HepG2 (cell line): ENCODE data around the gene TIAM2. TPM values are rescaled to one million over a fixed set of nuclear protein-coding genes. Genes with fewer than 3 reads are reported as not detected.

Experiments
- ATAC-seq: fragments of 200-7000 bp; cut with Tn5 transposase; 3 replicates; pipeline ENCODE4 v1.9.1; 2020; ENCODE audit warnings: mild to moderate bottlenecking, moderate library complexity
- BruUV-seq: library from RNA; stranded (reverse); fragments of 400-500 nt; replicated peaks from 2 replicates; lab custom pipeline; 2021; lab: Mats Ljungman, UMichigan
- CTCF ChIA-PET: fragments of 300-600 bp; formaldehyde crosslinking; extraction: SDS; loops from one replicate; lab custom pipeline; 2021; ENCODE audit warnings: low total read pairs, inconsistent platforms, low intra/inter-chr PET ratio; lab: Yijun Ruan, JAX
- POLR2A ChIA-PET: fragments of 350-600 bp; sonication (Branson Sonifier 250); formaldehyde crosslinking; loops from one replicate; lab custom pipeline; 2020; ENCODE audit warnings: antibody characterized with exemption, inconsistent platforms; lab: Yijun Ruan, JAX
- DNase-seq: peaks from one replicate; pipeline ENCODE4 v3.0.0-alpha.2; 2015; ENCODE audit warnings: low spot score
- FAIRE-seq: peaks from 3 replicates; lab custom pipeline; 2011; peaks lifted over from hg19 to GRCh38; lab: Jason Lieb, UNC
- H2AFZ ChIP-seq: one replicate; pipeline ENCODE4 v1.6.1; 2011; ENCODE audit warnings: low read length, inconsistent platforms
- H3K27ac ChIP-seq: fragments of 300-600 bp; 3 replicates; pipeline ENCODE4 v1.8.0; 2011; ENCODE audit warnings: mixed run types, mild to moderate bottlenecking, mixed read lengths, low read length, inconsistent platforms; ENCODE audit not compliant: insufficient read depth; ENCODE audit errors: extremely low read length
- H3K27me3 ChIP-seq, 2 experiments: fragments of 200-600 bp in 1 of 2; 2 replicates in 1 of 2; 3 replicates in 1 of 2; pipeline versions ENCODE4 v1.6.0 to v1.8.0; 2011; ENCODE audit warnings: low read length in 2 of 2, mild to moderate bottlenecking in 2 of 2, moderate library complexity in 2 of 2, inconsistent platforms in 1 of 2; ENCODE audit not compliant: insufficient read depth in 2 of 2, control insufficient read depth in 1 of 2
- H3K36me3 ChIP-seq, 2 experiments: fragments of 200-600 bp in 1 of 2; replicated peaks in 1 of 2; 2 replicates in 1 of 2; 3 replicates in 1 of 2; pipeline versions ENCODE4 v1.5.1 to v1.8.0; 2011; ENCODE audit warnings: low read length in 2 of 2, inconsistent platforms in 1 of 2; ENCODE audit not compliant: insufficient read depth in 2 of 2, control insufficient read depth in 1 of 2
- H3K4me1 ChIP-seq: 2 replicates; pipeline ENCODE4 v1.5.1; 2012; ENCODE audit warnings: low read length, inconsistent platforms; ENCODE audit not compliant: insufficient read depth
- H3K4me2 ChIP-seq: 2 replicates; pipeline ENCODE4 v1.6.0; 2011; ENCODE audit warnings: low read depth, low read length, inconsistent platforms
- H3K4me3 ChIP-seq, 3 experiments: fragments of 200-600 bp in 1 of 3; sonication (generic), shearing (Covaris generic) in 1 of 3; replicated peaks in 1 of 3; 2 replicates each; pipeline ENCODE4 v1.5.1; 2011 to 2016; ENCODE audit warnings: low read length in 3 of 3, inconsistent platforms in 2 of 3, low read depth in 2 of 3, mild to moderate bottlenecking in 2 of 3, control low read depth in 1 of 3, mixed read lengths in 1 of 3; ENCODE audit not compliant: insufficient read depth in 1 of 3
- H3K79me2 ChIP-seq: one replicate; pipeline ENCODE4 v1.6.1; 2011; ENCODE audit warnings: low read length, inconsistent platforms; ENCODE audit not compliant: insufficient read depth
- H3K9ac ChIP-seq: 2 replicates; pipeline ENCODE4 v1.6.0; 2011; ENCODE audit warnings: mild to moderate bottlenecking, low read depth, low read length, inconsistent platforms; ENCODE audit not compliant: insufficient read depth
- H3K9me3 ChIP-seq: 2 replicates; pipeline ENCODE4 v1.5.1; 2012; ENCODE audit warnings: mild to moderate bottlenecking, low read length
- H4K20me1 ChIP-seq: 2 replicates; pipeline ENCODE4 v1.6.0; 2011; ENCODE audit warnings: inconsistent platforms, mild to moderate bottlenecking, low read length, moderate library complexity; ENCODE audit not compliant: insufficient read depth
- ARID2 ChIP-seq: sonication (generic); formaldehyde crosslinking; IDR thresholded peaks from 2 replicates; pipeline ENCODE4 v1.8.1; 2022; ENCODE audit warnings: mild to moderate bottlenecking, missing genetic modification reagents, borderline replicate concordance
- EZH2 ChIP-seq: conservative IDR thresholded peaks from 2 replicates; pipeline ENCODE4 v1.6.1; 2012; ENCODE audit warnings: mild to moderate bottlenecking, low read depth, low read length, moderate library complexity
- HNRNPL ChIP-seq: fragments of 200-400 bp; formaldehyde crosslinking; IDR thresholded peaks from 2 replicates; pipeline ENCODE4 v1.6.1; 2017; ENCODE audit warnings: mild to moderate bottlenecking, low read depth, low read length
- MEIS1 ChIP-seq: sonication (generic); formaldehyde crosslinking; IDR thresholded peaks from 2 replicates; pipeline ENCODE4 v1.9.0; 2021; ENCODE audit warnings: mild to moderate bottlenecking, missing genetic modification reagents, moderate library complexity, borderline replicate concordance
- MTA1 ChIP-seq: sonication (generic); formaldehyde crosslinking; IDR thresholded peaks from 2 replicates; pipeline ENCODE4 v1.4.0; 2020; ENCODE audit warnings: missing genetic modification reagents, mild to moderate bottlenecking, borderline replicate concordance
- NR2F2 ChIP-seq: IDR thresholded peaks from 2 replicates; pipeline ENCODE4 v1.6.1; 2012; ENCODE audit warnings: low read depth, inconsistent platforms, borderline replicate concordance
- PPARG ChIP-seq: conservative IDR thresholded peaks from 2 replicates; pipeline ENCODE4 v1.6.1; 2016; ENCODE audit warnings: missing biosample characterization, missing genetic modification reagents
- SRSF4 ChIP-seq: fragments of 200-400 bp; formaldehyde crosslinking; IDR thresholded peaks from one replicate; pipeline ENCODE4 v1.6.1; 2018; ENCODE audit warnings: mild to moderate bottlenecking, low read depth, low read length, moderate library complexity; ENCODE audit not compliant: poor library complexity, severe bottlenecking
- ZBTB38 ChIP-seq: sonication (generic); formaldehyde crosslinking; IDR thresholded peaks from 2 replicates; pipeline ENCODE4 v1.5.1; 2020; ENCODE audit warnings: mild to moderate bottlenecking, missing genetic modification reagents
- ZFP37 ChIP-seq: sonication (generic); formaldehyde crosslinking; IDR thresholded peaks from 2 replicates; pipeline ENCODE4 v1.4.0; 2020; ENCODE audit warnings: missing genetic modification reagents, borderline replicate concordance
- ZNF547 ChIP-seq: sonication (generic); formaldehyde crosslinking; IDR thresholded peaks from 2 replicates; pipeline ENCODE4 v1.5.1; 2020; ENCODE audit warnings: mild to moderate bottlenecking, missing genetic modification reagents
- ZNF776 ChIP-seq: sonication (generic); formaldehyde crosslinking; IDR thresholded peaks from 2 replicates; pipeline ENCODE4 v1.4.0; 2020; ENCODE audit warnings: mild to moderate bottlenecking, missing genetic modification reagents
- ZSCAN29 ChIP-seq: sonication (generic); formaldehyde crosslinking; conservative IDR thresholded peaks from 2 replicates; pipeline ENCODE4 v1.4.0; 2020; ENCODE audit warnings: mild to moderate bottlenecking, missing genetic modification reagents
- WGBS: methylation state at CpG from one replicate; pipeline ENCODE4 v1.1.6; 2017; ENCODE audit warnings: low lambda C conversion rate; 5-methylcytosine and 5-hydroxymethylcytosine counted together
- in situ Hi-C: cut with HindIII; loops from 2 replicates; pipeline ENCODE4 v1.10.0; 2017; ENCODE audit warnings: low pct_unique_long_range_greater_than_20kb; ENCODE audit not compliant: extremely low pct_ligation_motif_present
- intact Hi-C: fragments of 100-400 bp; cut with micrococcal nuclease; formaldehyde crosslinking; loops from one replicate; pipeline ENCODE4 v1.10.0; 2022; ENCODE audit not compliant: unreplicated experiment
- polyA plus RNA-seq, 8 experiments: library from polyadenylated mRNA; depleted of rRNA in 3 of 8; stranded (reverse) in 7 of 8; unstranded in 1 of 8; fragments of >200 nt; fragmentation: Illumina TruSeq in 4 of 8; extraction: Trizol in 4 of 8; gene quantifications; 2 replicates each; pipeline versions ENCODE4 v1.2.1 to v1.2.3, GENCODE V29; 2011 to 2016; ENCODE audit warnings: low read depth in 4 of 8, missing spikeins in 1 of 8, mixed read lengths in 1 of 8; ENCODE audit not compliant: insufficient read depth in 1 of 8
- total RNA-seq, 5 experiments: library from RNA; depleted of rRNA; stranded (reverse); fragments of >200 nt; fragmentation: Illumina TruSeq; extraction: Trizol; gene quantifications; 2 replicates each; pipeline ENCODE4 v1.2.3, GENCODE V29; 2016; ENCODE audit warnings: low read depth in 1 of 5
- TF ChIP-seq, protein P1 (sequence below): sonication (generic); formaldehyde crosslinking; IDR thresholded peaks from 2 replicates; pipeline ENCODE4 v1.8.1; 2022; ENCODE audit warnings: mild to moderate bottlenecking, missing genetic modification reagents

TIAM2 gene
- total and polyA plus RNA-seq, 2 of the 13 experiments (the other 11 are each of a cell fraction or from before 2014, with no cell fraction given): 4.1 to 4.5 TPM

DNA sequence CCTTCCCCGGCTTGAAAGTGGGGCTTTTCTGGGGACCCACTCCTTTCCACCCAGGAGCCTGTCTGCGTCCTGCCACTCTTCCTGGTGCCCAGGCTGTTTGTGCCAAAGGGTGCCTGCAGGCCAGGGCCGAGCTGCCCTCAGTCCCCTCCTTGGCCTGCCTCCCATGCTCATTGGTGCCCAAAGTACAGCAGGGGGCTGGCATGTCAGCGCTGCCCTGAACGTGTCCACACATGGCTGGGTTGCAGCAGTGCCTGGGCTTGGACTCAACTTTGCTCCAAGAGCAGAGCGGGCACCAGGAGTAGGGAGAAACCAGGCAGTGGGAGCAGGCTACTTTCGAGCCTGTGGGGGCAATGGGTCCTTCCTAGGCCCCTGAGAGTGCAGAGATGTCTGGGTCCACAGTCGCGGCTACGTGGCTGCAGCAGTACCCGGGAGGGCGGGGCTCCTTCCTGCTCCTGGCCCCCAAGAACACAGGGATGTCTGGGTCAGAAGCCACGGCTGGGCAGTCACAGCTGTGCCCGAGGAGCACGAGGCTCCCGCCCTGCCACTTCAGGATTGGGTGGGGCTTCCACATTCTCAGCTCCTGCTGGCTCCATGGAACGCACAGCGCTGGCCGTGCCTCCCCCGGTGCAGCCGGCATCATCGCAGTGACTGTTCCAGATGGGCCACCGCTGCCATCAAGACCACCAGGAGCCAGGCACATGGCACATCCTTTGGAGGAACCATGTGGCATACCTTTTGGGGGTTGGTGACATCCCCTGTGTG, 218.7 kb downstream of the TIAM2 start (continued):
- TF ChIP-seq ARID2 (CRISPR knock-in tag): no peak
- TF ChIP-seq MEIS1 (CRISPR knock-in tag): no peak
- TF ChIP-seq EZH2: no peak
- TF ChIP-seq ZBTB38: no peak
- TF ChIP-seq ZNF547: no peak
- TF ChIP-seq PPARG (CRISPR knock-in tag): no peak
- TF ChIP-seq NR2F2: no peak
- no peak for TF ChIP-seq SRSF4
- TF ChIP-seq, protein P1, sequence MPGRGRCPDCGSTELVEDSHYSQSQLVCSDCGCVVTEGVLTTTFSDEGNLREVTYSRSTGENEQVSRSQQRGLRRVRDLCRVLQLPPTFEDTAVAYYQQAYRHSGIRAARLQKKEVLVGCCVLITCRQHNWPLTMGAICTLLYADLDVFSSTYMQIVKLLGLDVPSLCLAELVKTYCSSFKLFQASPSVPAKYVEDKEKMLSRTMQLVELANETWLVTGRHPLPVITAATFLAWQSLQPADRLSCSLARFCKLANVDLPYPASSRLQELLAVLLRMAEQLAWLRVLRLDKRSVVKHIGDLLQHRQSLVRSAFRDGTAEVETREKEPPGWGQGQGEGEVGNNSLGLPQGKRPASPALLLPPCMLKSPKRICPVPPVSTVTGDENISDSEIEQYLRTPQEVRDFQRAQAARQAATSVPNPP (CRISPR knock-in tag): no peak

DNA sequence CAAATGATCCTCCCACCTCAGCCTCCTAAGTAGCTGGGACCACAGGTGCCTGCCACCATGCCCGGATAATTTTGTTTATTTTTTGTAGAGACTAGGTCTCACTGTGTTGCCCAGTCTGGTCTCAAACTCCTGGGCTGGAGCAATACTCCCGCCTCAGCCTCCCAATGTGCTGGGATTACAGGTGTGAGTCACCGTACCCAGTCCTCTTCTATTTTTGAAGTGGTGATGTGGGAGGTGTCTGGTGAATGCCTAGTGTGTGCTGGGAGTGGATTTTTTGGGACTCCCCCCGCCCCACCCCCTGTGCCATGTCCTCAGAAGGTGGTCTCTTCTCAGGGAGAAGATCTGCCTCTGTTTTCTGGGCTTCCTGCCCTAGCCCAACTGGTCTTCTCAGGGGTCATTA, 220.8 kb downstream of the TIAM2 start:
- no TSS peak for BruUV-seq
- Histone ChIP-seq H3K36me3 (no peaks in the 10 kb centered on the region), H3K9me3 (no peaks in the 10 kb centered on the region), H3K4me2 (no peak overlapping the region), H3K79me2 (no peaks in the 10 kb centered on the region), H3K4me1 (0 out of 2 replicates have a peak, but pooled peaks cover 6% of the 10 kb centered on the region), H3K4me3 (no peak overlapping the region), H3K27ac (no peak overlapping the region), H3K27me3 (no peaks in the 10 kb centered on the region; a peak in 1 of 5 replicates), H3K9ac (no peak overlapping the region), H2AFZ (no peak overlapping the region), H4K20me1 (no peaks in the 10 kb centered on the region)
- CTCF ChIA-PET: no interaction called here
- DNase-seq (no peak), FAIRE-seq (no peak), ATAC-seq (no peak)
- 37% methylated on average over 4 of the region's 4 CpGs for WGBS
- POLR2A ChIA-PET: no interaction called here
- no peak for TF ChIP-seq HNRNPL
- TF ChIP-seq ZNF776 (CRISPR knock-in tag): no peak
- no peak for TF ChIP-seq ZSCAN29 (CRISPR knock-in tag)
- TF ChIP-seq ZFP37 (CRISPR knock-in tag): no peak
- TF ChIP-seq MTA1 (CRISPR knock-in tag): no peak
- in situ Hi-C loops: no loop called here
- intact Hi-C loops: no loop called here
